SK-N-SH treated with all-trans-retinoic acid at 6 μM for 48 hours (cell line): ENCODE measurements around the gene FGGY.
A peak's percentile ranks its signal among the peaks of the same experiment; 100 is the strongest.
"Not testable (repeated sequence)": the region's sequence is repeated elsewhere in the genome, so short reads cannot be mapped to it uniquely, and the experiment has no call there.

Experiments used
- ATAC-seq: fragments of 200-7000 bp; cut with Tn5 transposase; 3 replicates; pipeline ENCODE4 v1.9.1; 2020; ENCODE audit warnings: mild to moderate bottlenecking, moderate library complexity
- ARNTL ChIP-seq: fragments of 450-650 bp; formaldehyde crosslinking; IDR thresholded peaks from 2 replicates; pipeline ENCODE4 v1.5.0; 2020; ENCODE audit warnings: low read depth, mild to moderate bottlenecking, moderate library complexity, borderline replicate concordance
- BACH2 ChIP-seq: fragments of 250-450 bp; sonication (Bioruptor Pico); IDR thresholded peaks from 2 replicates; pipeline ENCODE4 v1.9.0; 2021; ENCODE audit warnings: mild to moderate bottlenecking, borderline replicate concordance
- CREB5 ChIP-seq: fragments of 250-450 bp; sonication (Bioruptor Pico); IDR thresholded peaks from 2 replicates; pipeline ENCODE4 v1.5.1; 2020; ENCODE audit warnings: low read depth, mild to moderate bottlenecking, moderate library complexity
- CSDC2 ChIP-seq: fragments of 250-450 bp; sonication (Bioruptor Pico); IDR thresholded peaks from 2 replicates; pipeline ENCODE4 v1.5.0; 2020; ENCODE audit warnings: mild to moderate bottlenecking, moderate library complexity
- CSRNP3 ChIP-seq: fragments of 250-450 bp; sonication (Bioruptor Pico); IDR thresholded peaks from 2 replicates; pipeline ENCODE4 v1.5.1; 2021; ENCODE audit warnings: mild to moderate bottlenecking, moderate library complexity
- ESRRG ChIP-seq: fragments of 250-450 bp; sonication (Bioruptor Pico); IDR thresholded peaks from 2 replicates; pipeline ENCODE4 v1.6.1; 2021; ENCODE audit warnings: mild to moderate bottlenecking
- ISL1 ChIP-seq: fragments of 250-450 bp; sonication (Bioruptor Pico); IDR thresholded peaks from 2 replicates; pipeline ENCODE4 v2.1.2; 2022; ENCODE audit warnings: mild to moderate bottlenecking, moderate library complexity
- OSR1 ChIP-seq: fragments of 250-450 bp; sonication (Bioruptor Pico); IDR thresholded peaks from 2 replicates; pipeline ENCODE4 v1.8.0; 2022; ENCODE audit warnings: moderate library complexity, mild to moderate bottlenecking, inconsistent platforms
- PATZ1 ChIP-seq: fragments of 250-450 bp; sonication (Bioruptor Pico); IDR thresholded peaks from 2 replicates; pipeline ENCODE4 v1.8.0; 2020; ENCODE audit warnings: mild to moderate bottlenecking, moderate library complexity, borderline replicate concordance
- POU6F1 ChIP-seq: fragments of 250-450 bp; sonication (Bioruptor Pico); IDR thresholded peaks from 2 replicates; pipeline ENCODE4 v1.8.0; 2021; ENCODE audit warnings: low read depth, mild to moderate bottlenecking, moderate library complexity, borderline replicate concordance
- PPARA ChIP-seq: fragments of 250-450 bp; sonication (Bioruptor Pico); IDR thresholded peaks from 2 replicates; pipeline ENCODE4 v1.5.0; 2020; ENCODE audit warnings: mild to moderate bottlenecking, borderline replicate concordance
- RARB ChIP-seq: fragments of 250-450 bp; sonication (Bioruptor Pico); IDR thresholded peaks from 2 replicates; pipeline ENCODE4 v1.8.0; 2021; ENCODE audit warnings: mild to moderate bottlenecking, moderate library complexity
- SNAI2 ChIP-seq: fragments of 250-450 bp; sonication (Bioruptor Pico); IDR thresholded peaks from 2 replicates; pipeline ENCODE4 v1.5.0; 2020; ENCODE audit warnings: mild to moderate bottlenecking, moderate library complexity
- TCF4 ChIP-seq: fragments of 250-450 bp; sonication (Bioruptor Pico); IDR thresholded peaks from 2 replicates; pipeline ENCODE4 v1.8.0; 2021; ENCODE audit warnings: mild to moderate bottlenecking, moderate library complexity, borderline replicate concordance
- TOX ChIP-seq: fragments of 250-450 bp; sonication (Bioruptor Pico); IDR thresholded peaks from 2 replicates; pipeline ENCODE4 v1.8.0; 2021; ENCODE audit warnings: mild to moderate bottlenecking, moderate library complexity, borderline replicate concordance
- TSHZ2 ChIP-seq: fragments of 250-450 bp; sonication (Bioruptor Pico); IDR thresholded peaks from 2 replicates; pipeline ENCODE4 v1.5.0; 2020; ENCODE audit warnings: mild to moderate bottlenecking, moderate library complexity
- ZFP3 ChIP-seq: fragments of 250-450 bp; sonication (Bioruptor Pico); IDR thresholded peaks from 2 replicates; pipeline ENCODE4 v1.5.0; 2020; ENCODE audit warnings: mild to moderate bottlenecking, moderate library complexity
- ZFP30 ChIP-seq: fragments of 450-650 bp; formaldehyde crosslinking; IDR thresholded peaks from 2 replicates; pipeline ENCODE4 v1.5.0; 2022; ENCODE audit warnings: mild to moderate bottlenecking, moderate library complexity
- ZNF565 ChIP-seq: fragments of 450-650 bp; formaldehyde crosslinking; conservative IDR thresholded peaks from 2 replicates; pipeline ENCODE4 v1.5.0; 2020; ENCODE audit warnings: low read depth, mild to moderate bottlenecking, moderate library complexity
- ZNF70 ChIP-seq: fragments of 450-650 bp; formaldehyde crosslinking; IDR thresholded peaks from 2 replicates; pipeline ENCODE4 v1.5.0; 2020; ENCODE audit warnings: mild to moderate bottlenecking, moderate library complexity
- ZNF8 ChIP-seq: fragments of 450-650 bp; formaldehyde crosslinking; IDR thresholded peaks from 2 replicates; pipeline ENCODE4 v1.5.0; 2020; ENCODE audit warnings: mild to moderate bottlenecking, moderate library complexity

FGGY gene

GRCh38 chr1:59455206-59455605 lies 158.3 kb downstream of the FGGY start:
- peak; percentile 83 for ATAC-seq

GRCh38 chr1:59457786-59458185 lies 160.9 kb downstream of the FGGY start:
- no peak for ATAC-seq
- no peak for TF ChIP-seq BACH2 (CRISPR knock-in tag)
- no peak for TF ChIP-seq ARNTL (CRISPR knock-in tag)
- no peak for TF ChIP-seq ZNF8 (CRISPR knock-in tag)
- TF ChIP-seq CREB5 (CRISPR knock-in tag) = no peak
- TF ChIP-seq RARB (CRISPR knock-in tag) = no peak
- no peak for TF ChIP-seq OSR1 (CRISPR knock-in tag)
- TF ChIP-seq TOX (CRISPR knock-in tag) = no peak
- no peak for TF ChIP-seq CSRNP3 (CRISPR knock-in tag)

More at GRCh38 chr1:59455206-59455605, 158.3 kb downstream of the FGGY start:
- 0 out of 2 replicates have a peak, but pooled peaks have one; percentile 46 for TF ChIP-seq ZFP3 (CRISPR knock-in tag)
- TF ChIP-seq CREB5 (CRISPR knock-in tag) = no peak

- TF ChIP-seq PPARA (CRISPR knock-in tag) (no peak), TOX (CRISPR knock-in tag) (no peak), ISL1 (CRISPR knock-in tag) (no peak), TCF4 (no peak), ZFP3 (CRISPR knock-in tag) (no peak), ZNF565 (CRISPR knock-in tag) (no peak), BACH2 (CRISPR knock-in tag) (no peak), ESRRG (CRISPR knock-in tag) (no peak), ARNTL (CRISPR knock-in tag) (no peak), CSDC2 (CRISPR knock-in tag) (no peak), TSHZ2 (no peak), ZNF8 (CRISPR knock-in tag) (no peak), RARB (CRISPR knock-in tag) (no peak), SNAI2 (no peak), ZFP30 (CRISPR knock-in tag) (no peak)
- ATAC-seq = no peak; the same call in 2 of the 3 replicates
Observed at GRCh38 chr1:59458884-59459283, 162.0 kb downstream of the FGGY start.

GRCh38 chr1:59462942-59463341 lies 166.0 kb downstream of the FGGY start:
- ATAC-seq = not testable (repeated sequence)

- ATAC-seq = not testable (repeated sequence)
Observed at GRCh38 chr1:59465478-59465877, 168.6 kb downstream of the FGGY start.

- no peak for ATAC-seq
- TF ChIP-seq POU6F1 (no peak), SNAI2 (no peak), BACH2 (CRISPR knock-in tag) (no peak), ZNF70 (CRISPR knock-in tag) (no peak), PPARA (CRISPR knock-in tag) (no peak), ARNTL (CRISPR knock-in tag) (no peak), PATZ1 (no peak)
Observed at GRCh38 chr1:59468828-59469428, 172.0 kb downstream of the FGGY start.
